ENCODE measurements around the gene TYMP. TPM values are rescaled to one million over a fixed set of nuclear protein-coding genes. Genes with fewer than 3 reads are reported as not detected.

The TYMP gene
- total and polyA plus RNA-seq, 10 of the 15 experiments (the other 5 are each of a cell fraction or from before 2014, with no cell fraction given), result 0.42 to 57.8 (median 24.6) TPM

DNA sequence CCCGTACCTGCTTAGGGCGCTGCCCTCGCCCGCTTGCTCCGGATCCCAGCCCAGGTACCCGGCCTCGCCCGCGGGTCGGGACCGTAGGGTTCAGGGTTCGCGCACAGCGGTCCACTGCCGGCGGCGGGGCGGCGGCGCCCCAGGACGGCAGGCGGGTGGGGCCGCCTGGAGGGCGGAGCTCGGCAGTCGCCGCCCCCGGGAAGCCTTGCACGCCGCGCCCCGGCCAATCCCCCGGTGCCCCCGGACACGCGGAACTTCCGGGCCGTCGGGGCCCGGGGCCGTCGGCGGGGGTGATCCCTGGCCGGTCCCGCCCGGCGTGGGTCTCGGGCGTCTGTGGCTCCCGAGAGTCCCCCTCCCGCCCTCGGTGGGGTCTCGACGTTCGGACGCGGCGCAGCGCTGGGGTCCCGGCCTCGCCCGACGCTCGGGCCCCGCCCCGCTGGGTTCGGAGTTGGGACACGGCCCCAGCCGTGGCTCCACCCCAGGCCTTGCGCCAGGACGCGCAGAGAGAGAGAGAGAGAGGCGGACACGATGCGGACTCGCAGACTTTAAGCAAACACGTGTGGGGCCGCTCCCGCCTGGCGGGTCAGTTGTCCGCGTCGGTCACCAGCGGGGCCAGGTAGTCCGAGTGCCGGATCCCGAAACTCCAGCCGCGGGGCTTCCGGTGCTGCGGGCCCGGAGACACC lies at the start of gene TYMP (continued):
- TF ChIP-seq, protein P1, sequence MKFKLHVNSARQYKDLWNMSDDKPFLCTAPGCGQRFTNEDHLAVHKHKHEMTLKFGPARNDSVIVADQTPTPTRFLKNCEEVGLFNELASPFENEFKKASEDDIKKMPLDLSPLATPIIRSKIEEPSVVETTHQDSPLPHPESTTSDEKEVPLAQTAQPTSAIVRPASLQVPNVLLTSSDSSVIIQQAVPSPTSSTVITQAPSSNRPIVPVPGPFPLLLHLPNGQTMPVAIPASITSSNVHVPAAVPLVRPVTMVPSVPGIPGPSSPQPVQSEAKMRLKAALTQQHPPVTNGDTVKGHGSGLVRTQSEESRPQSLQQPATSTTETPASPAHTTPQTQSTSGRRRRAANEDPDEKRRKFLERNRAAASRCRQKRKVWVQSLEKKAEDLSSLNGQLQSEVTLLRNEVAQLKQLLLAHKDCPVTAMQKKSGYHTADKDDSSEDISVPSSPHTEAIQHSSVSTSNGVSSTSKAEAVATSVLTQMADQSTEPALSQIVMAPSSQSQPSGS (IDR thresholded peaks at IDR 0.05; ENCODE audit: low read length), result no peak
- TF ChIP-seq, protein P2, sequence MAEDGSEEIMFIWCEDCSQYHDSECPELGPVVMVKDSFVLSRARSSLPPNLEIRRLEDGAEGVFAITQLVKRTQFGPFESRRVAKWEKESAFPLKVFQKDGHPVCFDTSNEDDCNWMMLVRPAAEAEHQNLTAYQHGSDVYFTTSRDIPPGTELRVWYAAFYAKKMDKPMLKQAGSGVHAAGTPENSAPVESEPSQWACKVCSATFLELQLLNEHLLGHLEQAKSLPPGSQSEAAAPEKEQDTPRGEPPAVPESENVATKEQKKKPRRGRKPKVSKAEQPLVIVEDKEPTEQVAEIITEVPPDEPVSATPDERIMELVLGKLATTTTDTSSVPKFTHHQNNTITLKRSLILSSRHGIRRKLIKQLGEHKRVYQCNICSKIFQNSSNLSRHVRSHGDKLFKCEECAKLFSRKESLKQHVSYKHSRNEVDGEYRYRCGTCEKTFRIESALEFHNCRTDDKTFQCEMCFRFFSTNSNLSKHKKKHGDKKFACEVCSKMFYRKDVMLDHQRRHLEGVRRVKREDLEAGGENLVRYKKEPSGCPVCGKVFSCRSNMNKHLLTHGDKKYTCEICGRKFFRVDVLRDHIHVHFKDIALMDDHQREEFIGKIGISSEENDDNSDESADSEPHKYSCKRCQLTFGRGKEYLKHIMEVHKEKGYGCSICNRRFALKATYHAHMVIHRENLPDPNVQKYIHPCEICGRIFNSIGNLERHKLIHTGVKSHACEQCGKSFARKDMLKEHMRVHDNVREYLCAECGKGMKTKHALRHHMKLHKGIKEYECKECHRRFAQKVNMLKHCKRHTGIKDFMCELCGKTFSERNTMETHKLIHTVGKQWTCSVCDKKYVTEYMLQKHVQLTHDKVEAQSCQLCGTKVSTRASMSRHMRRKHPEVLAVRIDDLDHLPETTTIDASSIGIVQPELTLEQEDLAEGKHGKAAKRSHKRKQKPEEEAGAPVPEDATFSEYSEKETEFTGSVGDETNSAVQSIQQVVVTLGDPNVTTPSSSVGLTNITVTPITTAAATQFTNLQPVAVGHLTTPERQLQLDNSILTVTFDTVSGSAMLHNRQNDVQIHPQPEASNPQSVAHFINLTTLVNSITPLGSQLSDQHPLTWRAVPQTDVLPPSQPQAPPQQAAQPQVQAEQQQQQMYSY (CRISPR knock-in tag; IDR thresholded peaks at IDR 0.05), result no peak
- TF ChIP-seq GATAD2B (conservative IDR thresholded peaks at IDR 0.05; ENCODE audit: low read depth) (peak; percentile 90), JUNB (IDR thresholded peaks at IDR 0.05) (no peak), RCOR1 (conservative IDR thresholded peaks at IDR 0.05; ENCODE audit: low read depth, low read length) (no peak), FOS (IDR thresholded peaks at IDR 0.05; ENCODE audit: borderline replicate concordance, extremely low read depth, insufficient read length) (no peak), SUPT20H (IDR thresholded peaks at IDR 0.05; ENCODE audit: borderline replicate concordance, control insufficient read depth, low read depth, low read length) (no peak), MYC (IDR thresholded peaks at IDR 0.05; ENCODE audit: insufficient read depth, insufficient read length, insufficient replicate concordance, low read length, severe bottlenecking) (peak; percentile 81), CHD4 (IDR thresholded peaks at IDR 0.05) (no peak), NR2F1 (conservative IDR thresholded peaks at IDR 0.05) (no peak)
- TF ChIP-seq, protein P3, sequence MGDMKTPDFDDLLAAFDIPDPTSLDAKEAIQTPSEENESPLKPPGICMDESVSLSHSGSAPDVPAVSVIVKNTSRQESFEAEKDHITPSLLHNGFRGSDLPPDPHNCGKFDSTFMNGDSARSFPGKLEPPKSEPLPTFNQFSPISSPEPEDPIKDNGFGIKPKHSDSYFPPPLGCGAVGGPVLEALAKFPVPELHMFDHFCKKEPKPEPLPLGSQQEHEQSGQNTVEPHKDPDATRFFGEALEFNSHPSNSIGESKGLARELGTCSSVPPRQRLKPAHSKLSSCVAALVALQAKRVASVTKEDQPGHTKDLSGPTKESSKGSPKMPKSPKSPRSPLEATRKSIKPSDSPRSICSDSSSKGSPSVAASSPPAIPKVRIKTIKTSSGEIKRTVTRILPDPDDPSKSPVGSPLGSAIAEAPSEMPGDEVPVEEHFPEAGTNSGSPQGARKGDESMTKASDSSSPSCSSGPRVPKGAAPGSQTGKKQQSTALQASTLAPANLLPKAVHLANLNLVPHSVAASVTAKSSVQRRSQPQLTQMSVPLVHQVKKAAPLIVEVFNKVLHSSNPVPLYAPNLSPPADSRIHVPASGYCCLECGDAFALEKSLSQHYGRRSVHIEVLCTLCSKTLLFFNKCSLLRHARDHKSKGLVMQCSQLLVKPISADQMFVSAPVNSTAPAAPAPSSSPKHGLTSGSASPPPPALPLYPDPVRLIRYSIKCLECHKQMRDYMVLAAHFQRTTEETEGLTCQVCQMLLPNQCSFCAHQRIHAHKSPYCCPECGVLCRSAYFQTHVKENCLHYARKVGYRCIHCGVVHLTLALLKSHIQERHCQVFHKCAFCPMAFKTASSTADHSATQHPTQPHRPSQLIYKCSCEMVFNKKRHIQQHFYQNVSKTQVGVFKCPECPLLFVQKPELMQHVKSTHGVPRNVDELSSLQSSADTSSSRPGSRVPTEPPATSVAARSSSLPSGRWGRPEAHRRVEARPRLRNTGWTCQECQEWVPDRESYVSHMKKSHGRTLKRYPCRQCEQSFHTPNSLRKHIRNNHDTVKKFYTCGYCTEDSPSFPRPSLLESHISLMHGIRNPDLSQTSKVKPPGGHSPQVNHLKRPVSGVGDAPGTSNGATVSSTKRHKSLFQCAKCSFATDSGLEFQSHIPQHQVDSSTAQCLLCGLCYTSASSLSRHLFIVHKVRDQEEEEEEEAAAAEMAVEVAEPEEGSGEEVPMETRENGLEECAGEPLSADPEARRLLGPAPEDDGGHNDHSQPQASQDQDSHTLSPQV (IDR thresholded peaks at IDR 0.05), result no peak
- TF ChIP-seq, protein P4, sequence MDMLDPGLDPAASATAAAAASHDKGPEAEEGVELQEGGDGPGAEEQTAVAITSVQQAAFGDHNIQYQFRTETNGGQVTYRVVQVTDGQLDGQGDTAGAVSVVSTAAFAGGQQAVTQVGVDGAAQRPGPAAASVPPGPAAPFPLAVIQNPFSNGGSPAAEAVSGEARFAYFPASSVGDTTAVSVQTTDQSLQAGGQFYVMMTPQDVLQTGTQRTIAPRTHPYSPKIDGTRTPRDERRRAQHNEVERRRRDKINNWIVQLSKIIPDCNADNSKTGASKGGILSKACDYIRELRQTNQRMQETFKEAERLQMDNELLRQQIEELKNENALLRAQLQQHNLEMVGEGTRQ (IDR thresholded peaks at IDR 0.05; ENCODE audit: borderline replicate concordance, low read depth, low read length), result no peak
- TF ChIP-seq, protein P5, sequence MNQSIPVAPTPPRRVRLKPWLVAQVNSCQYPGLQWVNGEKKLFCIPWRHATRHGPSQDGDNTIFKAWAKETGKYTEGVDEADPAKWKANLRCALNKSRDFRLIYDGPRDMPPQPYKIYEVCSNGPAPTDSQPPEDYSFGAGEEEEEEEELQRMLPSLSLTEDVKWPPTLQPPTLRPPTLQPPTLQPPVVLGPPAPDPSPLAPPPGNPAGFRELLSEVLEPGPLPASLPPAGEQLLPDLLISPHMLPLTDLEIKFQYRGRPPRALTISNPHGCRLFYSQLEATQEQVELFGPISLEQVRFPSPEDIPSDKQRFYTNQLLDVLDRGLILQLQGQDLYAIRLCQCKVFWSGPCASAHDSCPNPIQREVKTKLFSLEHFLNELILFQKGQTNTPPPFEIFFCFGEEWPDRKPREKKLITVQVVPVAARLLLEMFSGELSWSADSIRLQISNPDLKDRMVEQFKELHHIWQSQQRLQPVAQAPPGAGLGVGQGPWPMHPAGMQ (IDR thresholded peaks at IDR 0.05; ENCODE audit: borderline replicate concordance), result no peak
- TF ChIP-seq, protein P6, sequence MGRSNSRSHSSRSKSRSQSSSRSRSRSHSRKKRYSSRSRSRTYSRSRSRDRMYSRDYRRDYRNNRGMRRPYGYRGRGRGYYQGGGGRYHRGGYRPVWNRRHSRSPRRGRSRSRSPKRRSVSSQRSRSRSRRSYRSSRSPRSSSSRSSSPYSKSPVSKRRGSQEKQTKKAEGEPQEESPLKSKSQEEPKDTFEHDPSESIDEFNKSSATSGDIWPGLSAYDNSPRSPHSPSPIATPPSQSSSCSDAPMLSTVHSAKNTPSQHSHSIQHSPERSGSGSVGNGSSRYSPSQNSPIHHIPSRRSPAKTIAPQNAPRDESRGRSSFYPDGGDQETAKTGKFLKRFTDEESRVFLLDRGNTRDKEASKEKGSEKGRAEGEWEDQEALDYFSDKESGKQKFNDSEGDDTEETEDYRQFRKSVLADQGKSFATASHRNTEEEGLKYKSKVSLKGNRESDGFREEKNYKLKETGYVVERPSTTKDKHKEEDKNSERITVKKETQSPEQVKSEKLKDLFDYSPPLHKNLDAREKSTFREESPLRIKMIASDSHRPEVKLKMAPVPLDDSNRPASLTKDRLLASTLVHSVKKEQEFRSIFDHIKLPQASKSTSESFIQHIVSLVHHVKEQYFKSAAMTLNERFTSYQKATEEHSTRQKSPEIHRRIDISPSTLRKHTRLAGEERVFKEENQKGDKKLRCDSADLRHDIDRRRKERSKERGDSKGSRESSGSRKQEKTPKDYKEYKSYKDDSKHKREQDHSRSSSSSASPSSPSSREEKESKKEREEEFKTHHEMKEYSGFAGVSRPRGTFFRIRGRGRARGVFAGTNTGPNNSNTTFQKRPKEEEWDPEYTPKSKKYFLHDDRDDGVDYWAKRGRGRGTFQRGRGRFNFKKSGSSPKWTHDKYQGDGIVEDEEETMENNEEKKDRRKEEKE (IDR thresholded peaks at IDR 0.05), result no peak
